Activated T-cell treated with anti-CD3 and anti-CD28 coated beads, Interleukin-2, amount 50 U/mL, for 4 hours (primary cell): ENCODE measurements around the gene MYLK2. TPM values are rescaled to one million over a fixed set of nuclear protein-coding genes. Genes with fewer than 3 reads are reported as not detected.
A peak's percentile ranks its signal among the peaks of the same experiment; 100 is the strongest.

Experiments used
- ATAC-seq, 2 donors: fragments of 200-7000 bp; cut with Tn5 transposase; one replicate each; pipeline ENCODE4 v1.10.0; 2021
- DNase-seq: peaks from one replicate; pipeline ENCODE4 v3.0.0-alpha.2; 2020
- H3K27me3 Mint-ChIP-seq: one replicate; pipeline ENCODE4 v1.8.0; 2021; ENCODE audit warnings: low read depth, mixed read lengths
- H3K36me3 Mint-ChIP-seq: one replicate; pipeline ENCODE4 v1.8.0; 2022; ENCODE audit warnings: mixed read lengths; ENCODE audit not compliant: insufficient read depth
- H3K4me1 Mint-ChIP-seq: one replicate; pipeline ENCODE4 v1.8.0; 2021; ENCODE audit warnings: low read depth, mixed read lengths
- H3K4me3 Mint-ChIP-seq: one replicate; pipeline ENCODE4 v1.8.0; 2021; ENCODE audit warnings: mild to moderate bottlenecking, moderate library complexity, mixed read lengths
- H3K9me3 Mint-ChIP-seq: one replicate; pipeline ENCODE4 v1.8.0; 2021; ENCODE audit warnings: mixed read lengths
- total RNA-seq, 3 donors: library from RNA; stranded (reverse); gene quantifications; one replicate each; pipeline ENCODE4 v1.2.1, GENCODE V29; 2021

MYLK2 gene
- total RNA-seq, 3 donors from 2014 or later = 0.10 to 0.11 TPM; not detected in 1

DNA sequence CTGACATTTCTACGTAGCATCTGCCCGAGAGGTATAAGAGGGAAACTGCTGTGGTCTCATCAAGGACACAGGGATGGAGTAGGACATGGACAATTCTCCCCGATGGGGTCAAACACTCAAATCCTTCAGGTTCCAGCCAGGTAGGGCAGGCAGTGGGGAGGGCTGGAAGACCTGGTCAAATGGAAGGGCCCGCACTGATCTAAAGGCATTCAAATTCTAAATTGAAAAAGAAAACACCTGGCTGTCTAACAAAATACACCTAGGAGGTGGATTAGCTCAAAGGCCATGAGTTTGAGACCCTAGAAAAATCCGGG is 43.0 kb downstream of the MYLK2 start:
- H3K4me1 Mint-ChIP-seq = peaks cover 9% of the 10 kb centered on the region
- peak overlapping the region; percentile 65 for H3K4me3 Mint-ChIP-seq
- H3K36me3 Mint-ChIP-seq = no peaks in the 10 kb centered on the region
- no peaks in the 10 kb centered on the region for H3K9me3 Mint-ChIP-seq
- DNase-seq (no peak), ATAC-seq (no peak)
- peaks cover 29% of the 10 kb centered on the region for H3K27me3 Mint-ChIP-seq

DNA sequence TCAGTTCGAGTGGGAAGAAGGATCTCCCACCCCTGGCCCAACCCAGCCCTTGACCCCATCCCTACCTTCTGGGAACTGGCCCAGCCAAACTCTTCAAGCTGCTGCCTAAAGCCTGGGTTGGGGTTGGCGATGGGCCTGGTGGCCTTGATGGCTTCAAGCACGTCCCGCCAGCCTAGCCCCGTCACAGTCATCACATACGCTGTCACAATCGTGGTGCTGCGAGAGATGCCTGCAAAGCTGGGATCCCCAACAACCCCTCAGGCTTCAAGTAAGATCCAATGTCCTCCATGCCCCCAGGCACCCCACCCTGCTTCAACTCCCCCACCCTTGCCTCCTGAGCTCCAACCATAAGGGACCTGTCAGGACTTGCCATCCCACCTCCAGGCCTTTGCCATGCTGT is 43.4 kb downstream of the MYLK2 start:
- DNase-seq = no peak
- no peaks in the 10 kb centered on the region for H3K36me3 Mint-ChIP-seq
- H3K4me1 Mint-ChIP-seq = peaks cover 9% of the 10 kb centered on the region
- peaks cover 29% of the 10 kb centered on the region for H3K27me3 Mint-ChIP-seq
- no peak overlapping the region for H3K4me3 Mint-ChIP-seq
- no peak for ATAC-seq
- no peaks in the 10 kb centered on the region for H3K9me3 Mint-ChIP-seq

DNA sequence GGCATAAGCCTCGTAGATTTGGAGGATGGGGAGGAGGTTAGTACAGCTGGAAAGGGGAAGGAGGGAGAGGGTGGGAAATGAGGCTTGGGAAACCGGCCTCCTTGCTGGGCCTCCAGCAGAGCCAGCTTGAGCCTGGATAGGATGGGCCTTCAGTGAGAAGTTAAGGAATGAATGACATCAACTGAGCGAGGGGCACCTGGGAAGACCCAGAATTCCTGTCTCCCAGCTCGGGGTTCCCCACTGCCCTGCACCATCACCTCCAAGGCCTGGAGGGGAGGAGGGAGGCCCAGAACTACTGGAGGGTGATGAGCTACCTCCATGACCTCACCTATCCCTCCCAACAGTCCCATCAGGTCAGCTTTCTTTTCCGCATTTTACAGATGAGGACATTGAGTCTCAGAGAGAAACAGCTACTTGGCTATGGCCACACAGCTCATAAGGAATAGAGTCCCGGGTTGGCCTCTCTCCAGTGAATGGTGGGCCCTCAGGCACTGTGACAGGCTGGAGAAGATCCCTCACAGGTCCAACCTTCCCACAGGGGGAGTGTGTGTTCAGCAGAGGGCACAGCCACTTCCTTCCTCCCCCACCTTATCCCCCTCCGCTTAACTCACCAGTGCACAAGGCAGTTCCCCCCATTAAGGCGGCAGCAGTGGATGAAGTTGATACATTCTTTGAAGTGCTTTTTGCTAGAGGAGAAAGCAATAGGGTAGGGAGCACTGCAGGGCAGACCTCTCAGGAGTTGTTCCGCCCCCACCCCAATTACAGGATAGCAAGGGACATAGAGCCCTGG is 44.3 kb downstream of the MYLK2 start:
- no peaks in the 10 kb centered on the region for H3K36me3 Mint-ChIP-seq
- peaks cover 28% of the 10 kb centered on the region for H3K27me3 Mint-ChIP-seq
- no peaks in the 10 kb centered on the region for H3K9me3 Mint-ChIP-seq
- H3K4me1 Mint-ChIP-seq = peaks cover 8% of the 10 kb centered on the region
- H3K4me3 Mint-ChIP-seq = no peak overlapping the region
- ATAC-seq = no peak
- DNase-seq = no peak

DNA sequence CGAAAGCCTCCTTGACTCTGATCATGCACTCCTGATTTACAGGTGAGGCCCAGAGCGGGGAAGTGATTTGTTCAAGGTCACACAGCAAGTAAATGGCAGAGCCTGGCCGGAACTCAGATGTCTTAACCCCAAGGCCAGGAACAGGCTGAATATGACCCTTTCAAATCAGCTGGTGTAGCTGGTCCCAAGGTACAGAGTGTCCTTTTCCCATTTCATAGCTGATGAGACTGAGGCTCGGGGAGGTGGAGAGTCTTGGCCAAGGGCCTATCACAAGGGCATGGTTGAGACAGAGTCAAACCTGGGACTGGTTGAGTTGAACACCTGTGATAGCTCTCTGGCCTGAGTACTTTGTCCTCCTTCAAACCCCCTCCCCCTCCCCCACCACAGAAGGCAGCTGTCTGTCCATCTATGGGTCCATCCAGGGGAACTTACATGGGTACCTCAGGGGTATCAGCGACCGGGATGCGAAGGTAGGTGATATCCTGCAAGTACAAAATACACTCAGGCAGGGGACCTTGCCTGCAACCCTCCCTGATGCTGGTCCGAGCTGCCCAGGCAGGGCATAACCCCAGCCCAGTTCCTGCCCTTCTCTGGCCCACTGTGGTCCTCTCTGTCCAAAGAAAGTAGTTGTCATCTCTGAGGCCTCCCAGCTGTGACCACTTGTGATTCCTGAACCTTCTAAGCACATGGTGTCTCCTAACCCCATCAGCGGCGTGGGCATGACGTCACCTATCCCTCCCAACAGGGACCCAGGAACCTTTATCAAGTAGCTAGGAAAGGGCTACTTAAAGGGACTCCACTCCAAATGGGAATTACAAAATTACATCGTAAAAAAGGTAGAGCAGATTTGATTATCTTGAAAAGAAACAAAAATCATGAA is 45.6 kb downstream of the MYLK2 start:
- DNase-seq = no peak
- no peaks in the 10 kb centered on the region for H3K36me3 Mint-ChIP-seq
- H3K9me3 Mint-ChIP-seq = no peaks in the 10 kb centered on the region
- no peak for ATAC-seq
- peaks cover 12% of the 10 kb centered on the region for H3K4me1 Mint-ChIP-seq
- H3K27me3 Mint-ChIP-seq = peaks cover 30% of the 10 kb centered on the region
- no peak overlapping the region for H3K4me3 Mint-ChIP-seq

DNA sequence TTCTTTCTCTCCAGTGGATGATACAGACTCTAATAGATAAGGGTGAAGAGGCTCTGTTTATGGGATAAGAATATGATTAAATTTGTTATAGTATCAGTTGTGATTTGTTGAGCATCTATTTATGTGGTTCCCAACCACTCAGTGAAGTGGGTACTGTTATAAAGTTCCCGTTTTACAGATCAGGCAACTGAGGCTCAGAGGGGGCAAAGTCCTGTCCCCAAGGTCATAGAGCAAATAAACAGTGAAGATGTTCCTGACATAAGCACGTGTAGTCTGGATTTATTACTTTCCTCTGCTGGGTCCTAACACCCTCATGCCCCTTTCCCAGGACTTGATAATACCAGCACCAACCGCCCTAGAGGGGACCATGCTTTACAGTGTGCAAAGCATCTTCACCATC is 47.1 kb downstream of the MYLK2 start:
- Mint-ChIP-seq H3K9me3 (no peaks in the 10 kb centered on the region), H3K27me3 (peaks cover 29% of the 10 kb centered on the region), H3K4me3 (no peak overlapping the region), H3K4me1 (peaks cover 18% of the 10 kb centered on the region), H3K36me3 (no peaks in the 10 kb centered on the region)
- no peak for DNase-seq
- ATAC-seq = no peak

DNA sequence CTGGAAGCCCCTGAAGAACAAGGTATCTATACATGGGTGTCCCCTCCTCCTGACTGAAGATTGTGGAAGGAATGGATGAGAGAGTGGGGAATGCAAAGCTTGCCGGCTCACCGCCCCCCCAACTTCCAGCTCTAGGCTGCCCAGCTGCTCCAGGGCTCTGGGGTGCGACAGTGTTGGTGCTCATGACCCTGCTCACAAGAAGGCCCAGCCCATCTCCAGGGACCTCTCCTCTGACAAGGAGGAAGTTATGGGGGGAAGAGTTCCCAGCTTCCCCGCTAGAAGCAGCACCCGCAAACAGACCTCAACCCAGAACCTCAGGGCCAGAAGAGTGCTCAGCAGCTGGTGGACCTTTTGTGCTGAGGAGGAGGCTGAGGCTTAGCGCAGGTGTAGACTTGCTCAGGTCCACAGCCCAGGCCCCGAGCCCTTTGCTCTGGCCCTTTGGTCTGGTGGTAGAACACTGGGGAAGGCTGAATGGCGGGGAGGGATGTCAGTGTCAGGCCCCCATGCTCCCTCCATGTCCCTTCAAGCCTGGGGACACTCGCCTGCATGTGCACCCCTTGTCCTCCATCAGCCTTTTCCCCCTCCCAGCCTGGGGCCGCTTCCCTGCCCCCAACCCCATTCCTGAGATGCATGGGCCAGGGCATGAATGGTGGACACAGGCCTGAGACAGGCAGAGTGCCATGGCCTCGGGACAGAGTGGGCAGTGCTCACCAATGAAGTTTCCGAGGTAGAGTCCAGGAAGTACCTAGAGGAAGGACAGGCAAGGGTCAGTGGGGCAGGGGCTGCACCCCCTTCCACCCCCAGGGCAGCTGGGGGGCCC is 49.9 kb downstream of the MYLK2 start:
- no peak for DNase-seq
- no peak for ATAC-seq
- peak overlapping the region; percentile 79 for H3K4me3 Mint-ChIP-seq
- H3K36me3 Mint-ChIP-seq = no peaks in the 10 kb centered on the region
- H3K27me3 Mint-ChIP-seq = peaks cover 35% of the 10 kb centered on the region
- H3K4me1 Mint-ChIP-seq = peaks cover 13% of the 10 kb centered on the region
- no peaks in the 10 kb centered on the region for H3K9me3 Mint-ChIP-seq

DNA sequence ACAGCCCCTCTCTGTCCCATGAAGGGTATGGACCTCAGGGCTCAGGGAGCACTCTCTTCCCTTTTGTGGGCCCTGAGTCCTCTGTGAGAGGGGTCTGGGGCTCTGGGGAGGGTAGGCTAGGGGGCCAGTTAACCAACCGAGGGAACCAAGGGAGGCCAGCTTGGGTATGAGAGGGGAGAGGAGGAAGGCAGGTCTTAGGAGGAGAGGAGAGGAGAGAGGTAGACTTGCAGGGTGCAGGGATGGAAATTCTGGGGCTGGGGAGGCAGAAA is 50.5 kb downstream of the MYLK2 start:
- peaks cover 13% of the 10 kb centered on the region for H3K4me1 Mint-ChIP-seq
- DNase-seq (no peak), ATAC-seq (no peak)
- no peaks in the 10 kb centered on the region for H3K36me3 Mint-ChIP-seq
- H3K4me3 Mint-ChIP-seq = peak overlapping the region; percentile 79
- H3K9me3 Mint-ChIP-seq = no peaks in the 10 kb centered on the region
- peaks cover 36% of the 10 kb centered on the region for H3K27me3 Mint-ChIP-seq

DNA sequence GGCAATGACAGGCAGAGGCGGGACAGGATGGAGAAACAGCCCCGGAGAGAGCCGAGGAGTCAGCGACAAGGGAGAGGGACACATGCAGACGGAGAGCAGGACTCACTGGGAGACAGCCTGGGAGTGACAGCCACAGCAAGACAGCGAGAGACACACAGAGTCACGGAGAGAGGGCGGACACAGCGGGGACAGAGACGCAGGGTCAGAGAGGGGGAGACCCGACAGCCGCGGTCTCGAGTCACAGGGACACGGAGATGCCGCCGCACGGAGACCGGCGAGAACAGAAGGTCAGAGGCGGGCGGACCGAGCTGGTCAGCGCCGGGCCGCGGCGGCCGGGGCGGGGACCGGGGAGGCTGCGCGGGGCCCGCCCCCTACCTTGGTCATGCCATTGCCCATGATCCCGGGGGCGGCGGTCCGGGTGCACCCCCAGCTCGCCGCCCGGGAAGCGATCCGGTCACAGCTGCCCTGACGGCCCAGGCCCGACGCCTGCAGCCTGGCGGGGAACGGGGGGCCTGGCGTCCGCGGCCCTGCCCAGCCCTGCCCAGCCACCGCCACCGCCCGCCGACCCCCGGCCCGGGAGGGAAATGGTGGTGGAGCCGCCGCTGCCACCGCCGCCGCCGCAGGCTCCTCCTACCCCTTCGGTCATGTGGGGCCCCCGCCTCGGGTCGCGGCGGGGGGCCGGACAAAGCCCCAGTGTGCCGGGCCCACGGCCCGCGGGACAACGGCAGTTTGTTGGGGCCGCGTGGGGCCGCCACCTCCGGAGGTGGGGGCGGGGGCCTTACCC is 51.0 kb downstream of the MYLK2 start, which contains the start of the genes DUSP15 and TTLL9:
DUSP15 (minus strand) TSS at position 586 of the 784 bp plus-strand sequence; CDS start at position 396, 190 bp downstream.
TTLL9 (plus strand) TSS at position 693 of the 784 bp plus-strand sequence. CDS start 493 bp downstream, outside the sequence.
- Mint-ChIP-seq H3K9me3 (no peaks in the 10 kb centered on the region), H3K4me3 (peak within 1 kb of the TSS; percentile 81), H3K4me1 (peaks cover 13% of the 10 kb centered on the region), H3K36me3 (no peaks in the 10 kb centered on the region), H3K27me3 (peaks cover 37% of the 10 kb centered on the region)
- DNase-seq (no peak), ATAC-seq (peak; percentile 56 to 65)

DNA sequence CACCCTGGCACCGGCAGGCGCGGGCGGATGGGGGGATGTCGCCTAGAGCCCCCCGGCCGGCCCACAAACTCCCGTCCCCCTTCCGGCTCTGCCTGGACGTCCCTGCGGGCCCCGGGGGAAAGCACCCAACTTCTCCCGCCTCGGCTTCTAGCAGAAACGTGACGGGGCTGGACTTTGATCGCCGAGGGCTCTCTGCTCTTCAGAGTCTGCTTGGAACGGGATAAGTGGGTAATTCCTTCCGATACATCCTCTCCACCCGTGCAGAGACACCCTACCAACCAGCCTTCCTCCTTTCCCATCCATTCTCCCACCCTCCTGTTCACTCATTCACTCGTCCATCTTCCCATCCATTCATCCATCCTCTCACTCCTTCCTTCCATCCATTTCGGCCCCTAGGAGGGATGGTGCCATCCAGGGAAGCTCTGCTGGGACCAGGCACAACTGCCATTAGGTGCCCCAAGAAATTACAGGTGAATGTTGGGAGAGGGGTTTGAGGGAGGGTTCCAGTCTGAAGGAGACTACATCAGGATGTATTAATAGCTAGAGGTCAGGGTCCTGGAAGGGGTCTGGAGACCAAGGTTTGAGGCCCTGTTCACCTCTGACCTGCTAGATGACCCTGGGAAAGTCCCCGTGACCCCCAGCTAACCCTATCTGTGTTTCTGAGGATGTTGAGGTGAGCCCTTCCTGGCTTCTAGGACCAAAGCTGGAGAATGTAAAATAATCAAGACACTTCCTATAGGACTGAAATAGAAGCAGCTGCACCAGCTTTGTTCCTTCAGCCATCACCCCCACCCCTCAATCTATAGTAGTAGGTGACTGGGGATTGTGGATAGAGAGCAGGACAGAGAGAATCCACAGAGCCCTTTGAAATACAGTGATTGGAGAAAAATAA is 51.8 kb downstream of the MYLK2 start:
- H3K9me3 Mint-ChIP-seq = no peaks in the 10 kb centered on the region
- H3K27me3 Mint-ChIP-seq = peaks cover 37% of the 10 kb centered on the region
- peak overlapping the region; percentile 81 for H3K4me3 Mint-ChIP-seq
- DNase-seq (no peak), ATAC-seq (no peak)
- no peaks in the 10 kb centered on the region for H3K36me3 Mint-ChIP-seq
- peaks cover 13% of the 10 kb centered on the region for H3K4me1 Mint-ChIP-seq

DNA sequence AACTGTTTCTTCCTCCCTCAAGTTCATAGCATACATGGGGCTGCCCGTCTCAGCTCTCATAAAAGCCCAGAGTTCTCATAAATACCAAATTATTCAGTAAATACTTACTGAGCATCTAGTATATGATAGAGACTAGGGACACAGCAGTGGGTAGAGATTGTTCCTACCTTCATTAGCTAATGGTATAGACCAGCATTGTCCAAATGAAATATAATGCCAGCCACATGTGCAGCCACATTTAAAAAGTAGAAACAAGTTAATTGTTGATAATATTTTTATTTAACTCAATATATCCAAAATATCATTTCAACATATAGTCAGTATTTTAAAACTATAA is 52.4 kb downstream of the MYLK2 start:
- no peak overlapping the region for H3K4me3 Mint-ChIP-seq
- ATAC-seq = no peak
- peaks cover 37% of the 10 kb centered on the region for H3K27me3 Mint-ChIP-seq
- peaks cover 13% of the 10 kb centered on the region for H3K4me1 Mint-ChIP-seq
- no peak for DNase-seq
- H3K36me3 Mint-ChIP-seq = no peaks in the 10 kb centered on the region
- no peaks in the 10 kb centered on the region for H3K9me3 Mint-ChIP-seq

DNA sequence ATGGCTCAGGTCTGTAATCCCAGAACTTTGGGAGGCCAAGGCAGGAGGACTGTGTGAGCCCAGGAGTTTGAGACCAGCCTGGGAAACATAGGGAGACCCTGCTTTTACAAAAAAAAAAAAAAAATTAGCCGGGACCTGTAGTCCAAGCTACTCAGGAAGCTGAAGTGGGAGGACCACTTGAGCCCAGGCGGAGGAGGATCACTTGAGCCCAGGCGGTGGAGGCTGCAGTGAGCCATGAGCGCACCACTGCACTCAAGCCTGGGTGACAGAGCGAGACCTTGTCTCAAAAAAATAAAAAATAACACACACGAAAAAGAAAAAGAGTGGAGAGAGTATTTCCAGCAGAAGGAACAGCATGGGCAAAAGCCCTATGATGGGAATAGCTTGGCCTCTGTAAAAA is 53.2 kb downstream of the MYLK2 start:
- DNase-seq = no peak
- H3K4me3 Mint-ChIP-seq = no peak overlapping the region
- no peak for ATAC-seq
- peaks cover 37% of the 10 kb centered on the region for H3K27me3 Mint-ChIP-seq
- H3K4me1 Mint-ChIP-seq = peaks cover 13% of the 10 kb centered on the region
- no peaks in the 10 kb centered on the region for H3K36me3 Mint-ChIP-seq
- no peaks in the 10 kb centered on the region for H3K9me3 Mint-ChIP-seq

DNA sequence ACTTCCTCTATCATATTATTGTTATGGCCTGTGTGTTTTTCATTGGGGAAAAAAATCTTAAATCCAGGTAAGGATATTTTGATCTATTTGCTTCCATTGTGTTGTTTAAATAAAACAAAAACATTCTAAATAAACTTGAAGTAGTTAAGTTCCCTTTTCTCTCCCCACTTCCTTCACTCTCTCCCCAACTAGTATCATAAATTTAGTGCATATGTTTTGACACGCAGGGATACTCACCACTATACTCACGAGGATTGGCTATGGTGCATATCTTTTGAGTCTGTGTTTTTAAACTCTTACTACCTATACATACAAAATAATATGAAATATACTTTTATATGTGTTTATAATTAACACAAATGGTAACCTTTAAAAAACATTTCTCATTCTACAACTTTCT is 56.5 kb downstream of the MYLK2 start:
- DNase-seq = no peak
- no peak overlapping the region for H3K4me3 Mint-ChIP-seq
- no peaks in the 10 kb centered on the region for H3K9me3 Mint-ChIP-seq
- peaks cover 11% of the 10 kb centered on the region for H3K4me1 Mint-ChIP-seq
- no peak for ATAC-seq
- no peaks in the 10 kb centered on the region for H3K36me3 Mint-ChIP-seq
- H3K27me3 Mint-ChIP-seq = peaks cover 28% of the 10 kb centered on the region

DNA sequence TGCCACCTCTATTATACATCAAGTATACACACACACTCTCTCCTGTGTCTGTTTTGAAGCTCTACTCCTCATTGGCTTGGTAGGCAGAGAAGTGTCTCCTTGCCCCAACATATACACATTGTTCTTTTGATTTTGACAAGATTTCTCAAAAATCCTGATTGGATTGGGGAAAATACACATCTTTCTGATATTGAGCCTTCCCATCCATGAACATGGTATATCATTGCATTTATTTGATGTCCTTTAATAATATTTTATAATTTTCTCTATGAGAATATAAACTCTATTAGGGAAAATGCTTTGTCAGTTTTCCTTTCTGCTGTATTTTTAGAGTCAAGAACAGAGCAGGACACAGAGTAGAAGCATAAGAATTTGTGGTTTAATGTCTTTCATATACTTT is 58.5 kb downstream of the MYLK2 start:
- ATAC-seq (no peak), DNase-seq (no peak)
- H3K36me3 Mint-ChIP-seq = no peaks in the 10 kb centered on the region
- H3K9me3 Mint-ChIP-seq = no peaks in the 10 kb centered on the region
- peaks cover 13% of the 10 kb centered on the region for H3K27me3 Mint-ChIP-seq
- H3K4me1 Mint-ChIP-seq = peaks cover 9% of the 10 kb centered on the region
- H3K4me3 Mint-ChIP-seq = no peak overlapping the region
